PC-3 (cell line): ENCODE data around the gene FOXN3. TPM values are rescaled to one million over a fixed set of nuclear protein-coding genes. Genes with fewer than 3 reads are reported as not detected.

Experiments
- ATAC-seq: fragments of 200-7000 bp; cut with Tn5 transposase; 2 replicates; pipeline ENCODE4 v1.9.1; 2020; ENCODE audit warnings: mild to moderate bottlenecking, moderate library complexity
- BruUV-seq: library from RNA; stranded (reverse); fragments of 400-500 nt; replicated peaks from 2 replicates; lab custom pipeline; 2021; lab: Mats Ljungman, UMichigan
- CTCF ChIA-PET: fragments of 300-600 bp; sonication (Branson Sonifier 250); formaldehyde crosslinking; loops from one replicate; lab custom pipeline; 2022; ENCODE audit warnings: antibody characterized with exemption; lab: Charles Lee
- POLR2A ChIA-PET: fragments of 300-600 bp; sonication (Branson Sonifier 250); formaldehyde crosslinking; loops from one replicate; lab custom pipeline; 2022; ENCODE audit warnings: antibody characterized with exemption; ENCODE audit not compliant: unreplicated experiment; lab: Charles Lee
- DNase-seq: peaks from one replicate; pipeline ENCODE4 v3.0.0-alpha.2; 2015
- H2AFZ ChIP-seq: fragments of 300-600 bp; sonication (generic); 2 replicates; pipeline ENCODE4 v1.6.0; 2016; ENCODE audit warnings: antibody characterized with exemption, low read length
- H3F3A ChIP-seq: fragments of 300-600 bp; sonication (generic); one replicate; pipeline ENCODE4 v1.6.0; 2017; ENCODE audit warnings: antibody characterized with exemption, low read length, control low read depth, mild to moderate bottlenecking; ENCODE audit not compliant: unreplicated experiment
- H3K27ac ChIP-seq: fragments of 300-600 bp; sonication (generic); 2 replicates; pipeline ENCODE4 v1.5.1; 2016; ENCODE audit warnings: mild to moderate bottlenecking, low read length
- H3K27me3 ChIP-seq: fragments of 300-600 bp; sonication (generic); 2 replicates; pipeline ENCODE4 v1.6.1; 2016; ENCODE audit warnings: low read length, mixed read lengths
- H3K36me3 ChIP-seq: fragments of 300-600 bp; sonication (generic); 2 replicates; pipeline ENCODE4 v1.6.1; 2016; ENCODE audit warnings: low read depth, mixed run types, low read length, mixed read lengths
- H3K4me1 ChIP-seq: fragments of 300-600 bp; sonication (generic); 2 replicates; pipeline ENCODE4 v1.5.1; 2016; ENCODE audit warnings: low read length; ENCODE audit not compliant: insufficient read depth
- H3K4me2 ChIP-seq: fragments of 300-600 bp; sonication (generic); 2 replicates; pipeline ENCODE4 v1.6.0; 2016; ENCODE audit warnings: low read length
- H3K4me3 ChIP-seq: fragments of 300-600 bp; sonication (generic); 2 replicates; pipeline ENCODE4 v1.5.1; 2016; ENCODE audit warnings: mild to moderate bottlenecking, low read length, mixed read lengths
- H3K79me2 ChIP-seq: fragments of 300-600 bp; sonication (generic); 2 replicates; pipeline ENCODE4 v1.6.1; 2017; ENCODE audit warnings: low read length, mixed read lengths
- H3K9ac ChIP-seq: fragments of 300-600 bp; sonication (generic); 2 replicates; pipeline ENCODE4 v1.6.0; 2016; ENCODE audit warnings: mild to moderate bottlenecking, low read length
- H3K9me2 ChIP-seq: fragments of 300-600 bp; sonication (generic); replicated peaks from 2 replicates; pipeline ENCODE4 v1.6.1; 2016; ENCODE audit warnings: mixed run types, low read length, mixed read lengths
- H3K9me3 ChIP-seq: fragments of 300-600 bp; sonication (generic); 2 replicates; pipeline ENCODE4 v1.6.1; 2016; ENCODE audit warnings: low read length, mixed read lengths
- H4K20me1 ChIP-seq: fragments of 300-600 bp; sonication (generic); 2 replicates; pipeline ENCODE4 v1.6.1; 2016; ENCODE audit warnings: low read length, mixed read lengths
- EZH2 ChIP-seq: fragments of 300-600 bp; sonication (generic); IDR thresholded peaks from one replicate; pipeline ENCODE4 v1.6.1; 2017; ENCODE audit warnings: antibody characterized with exemption, mild to moderate bottlenecking, low read length; ENCODE audit not compliant: unreplicated experiment
- EZH2phosphoT487 ChIP-seq: fragments of 300-600 bp; sonication (generic); IDR thresholded peaks from 2 replicates; pipeline ENCODE4 v1.6.1; 2018; ENCODE audit warnings: mild to moderate bottlenecking, antibody characterized with exemption, low read length, borderline replicate concordance
- intact Hi-C: fragments of 100-400 bp; cut with micrococcal nuclease; formaldehyde crosslinking; loops from 2 replicates; pipeline ENCODE4 v1.9.0; 2023
- total RNA-seq: library from RNA; depleted of rRNA; stranded (reverse); fragments of >200 nt; gene quantifications from 2 replicates; pipeline ENCODE4 v1.2.3, GENCODE V29; 2014
- TF ChIP-seq, protein P1 (sequence below): fragments of 300-600 bp; sonication (generic); conservative IDR thresholded peaks from 2 replicates; pipeline ENCODE4 v1.5.1; 2017; ENCODE audit warnings: antibody characterized with exemption, low read depth, mild to moderate bottlenecking, low read length

Gene FOXN3
- total RNA-seq, 1 experiment from 2014 or later, result 13.3 TPM

GRCh38 chr14:89349171-89350008, 67.6 kb downstream of the FOXN3 start:
- no peak overlapping the region for H2AFZ ChIP-seq
- no peak overlapping the region for H3K4me3 ChIP-seq
- ChIA-PET CTCF (no interaction called here), POLR2A (no interaction called here)
- H3K4me2 ChIP-seq, result no peak overlapping the region
- H3K9ac ChIP-seq, result no peak overlapping the region
- DNase-seq (no peak), ATAC-seq (no peak)
- no peaks in the 10 kb centered on the region for H3K36me3 ChIP-seq
- no peaks in the 10 kb centered on the region for H3K9me2 ChIP-seq
- TF ChIP-seq, protein P1, sequence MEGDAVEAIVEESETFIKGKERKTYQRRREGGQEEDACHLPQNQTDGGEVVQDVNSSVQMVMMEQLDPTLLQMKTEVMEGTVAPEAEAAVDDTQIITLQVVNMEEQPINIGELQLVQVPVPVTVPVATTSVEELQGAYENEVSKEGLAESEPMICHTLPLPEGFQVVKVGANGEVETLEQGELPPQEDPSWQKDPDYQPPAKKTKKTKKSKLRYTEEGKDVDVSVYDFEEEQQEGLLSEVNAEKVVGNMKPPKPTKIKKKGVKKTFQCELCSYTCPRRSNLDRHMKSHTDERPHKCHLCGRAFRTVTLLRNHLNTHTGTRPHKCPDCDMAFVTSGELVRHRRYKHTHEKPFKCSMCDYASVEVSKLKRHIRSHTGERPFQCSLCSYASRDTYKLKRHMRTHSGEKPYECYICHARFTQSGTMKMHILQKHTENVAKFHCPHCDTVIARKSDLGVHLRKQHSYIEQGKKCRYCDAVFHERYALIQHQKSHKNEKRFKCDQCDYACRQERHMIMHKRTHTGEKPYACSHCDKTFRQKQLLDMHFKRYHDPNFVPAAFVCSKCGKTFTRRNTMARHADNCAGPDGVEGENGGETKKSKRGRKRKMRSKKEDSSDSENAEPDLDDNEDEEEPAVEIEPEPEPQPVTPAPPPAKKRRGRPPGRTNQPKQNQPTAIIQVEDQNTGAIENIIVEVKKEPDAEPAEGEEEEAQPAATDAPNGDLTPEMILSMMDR, result no peak
- no peak for TF ChIP-seq EZH2
- no peaks in the 10 kb centered on the region for H3K79me2 ChIP-seq
- no peaks in the 10 kb centered on the region for H3F3A ChIP-seq
- BruUV-seq, result no TSS peak
- H3K4me1 ChIP-seq, result peaks cover 5% of the 10 kb centered on the region; the same call in 1 of the 2 replicates
- no peaks in the 10 kb centered on the region for H3K27me3 ChIP-seq
- intact Hi-C loops, result no loop called here
- H3K27ac ChIP-seq, result no peak overlapping the region
- no peaks in the 10 kb centered on the region for H3K9me3 ChIP-seq
- H4K20me1 ChIP-seq, result no peaks in the 10 kb centered on the region

DNA sequence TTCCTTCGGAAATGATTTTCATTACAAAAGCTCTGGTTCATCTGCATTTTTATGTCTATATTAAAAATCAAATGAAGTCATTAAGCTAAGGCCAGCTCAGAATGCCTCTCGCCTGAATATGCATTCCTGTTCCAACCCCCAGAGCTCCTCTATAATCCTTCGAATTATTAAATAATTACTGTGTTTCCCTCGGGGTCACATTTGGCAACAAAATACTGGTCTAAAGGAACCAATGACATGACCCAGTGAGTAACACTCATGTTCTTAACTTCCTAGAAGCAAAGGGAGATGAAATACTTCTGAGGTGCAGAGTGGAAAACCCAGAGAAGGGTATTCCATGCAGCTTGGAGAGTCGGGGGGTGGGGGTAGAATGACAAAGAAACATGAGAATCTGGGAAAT, 68.3 kb downstream of the FOXN3 start:
- Histone ChIP-seq H3K27me3 (no peaks in the 10 kb centered on the region), H3K9me2 (no peaks in the 10 kb centered on the region), H3K9ac (no peak overlapping the region), H3K4me2 (no peak overlapping the region), H3K36me3 (no peaks in the 10 kb centered on the region), H3K79me2 (no peaks in the 10 kb centered on the region), H3K4me3 (no peak overlapping the region), H3K27ac (no peak overlapping the region), H3F3A (no peaks in the 10 kb centered on the region), H2AFZ (no peak overlapping the region), H3K4me1 (peaks cover 5% of the 10 kb centered on the region; the same call in 1 of the 2 replicates), H4K20me1 (no peaks in the 10 kb centered on the region), H3K9me3 (no peaks in the 10 kb centered on the region)
- intact Hi-C loops, result no loop called here
- ChIA-PET CTCF (no interaction called here), POLR2A (no interaction called here)
- ATAC-seq (no peak), DNase-seq (no peak)
- TF ChIP-seq, protein P1, result no peak
- TF ChIP-seq EZH2 (no peak), EZH2phosphoT487 (no peak)
- BruUV-seq, result no TSS peak

- no peaks in the 10 kb centered on the region for H3K9me3 ChIP-seq
- H3K36me3 ChIP-seq, result no peaks in the 10 kb centered on the region
- 0 out of 2 replicates have a peak, but pooled peaks cover 3% of the 10 kb centered on the region for H4K20me1 ChIP-seq
- peaks cover 5% of the 10 kb centered on the region; the same call in 1 of the 2 replicates for H3K4me1 ChIP-seq
- CTCF ChIA-PET, result no interaction called here
- H3K27ac ChIP-seq, result no peak overlapping the region
- H3K27me3 ChIP-seq, result no peaks in the 10 kb centered on the region
- H2AFZ ChIP-seq, result no peak overlapping the region
- TF ChIP-seq, protein P1, result no peak
- TF ChIP-seq EZH2phosphoT487 (no peak), EZH2 (no peak)
- ATAC-seq (no peak), DNase-seq (no peak)
- no peak overlapping the region for H3K4me2 ChIP-seq
- H3F3A ChIP-seq, result no peaks in the 10 kb centered on the region
- POLR2A ChIA-PET, result no interaction called here
- intact Hi-C loops, result no loop called here
- no peak overlapping the region for H3K4me3 ChIP-seq
- H3K9ac ChIP-seq, result no peak overlapping the region
- no peaks in the 10 kb centered on the region for H3K79me2 ChIP-seq
- no TSS peak for BruUV-seq
- no peaks in the 10 kb centered on the region for H3K9me2 ChIP-seq
Measured at GRCh38 chr14:89347885-89348284, 69.1 kb downstream of the FOXN3 start.
